HG03103 (cell line): ENCODE results near the gene FRS2.
A peak's percentile ranks its signal among the peaks of the same experiment; 100 is the strongest.
"Not testable (repeated sequence)": the region's sequence is repeated elsewhere in the genome, so short reads cannot be mapped to it uniquely, and the experiment has no call there.

Experiments
- ATAC-seq: cut with Tn5 transposase; IDR thresholded peaks from one replicate; pipeline ENCODE4 v1.9.1; 2021; ENCODE audit warnings: low read depth; ENCODE audit not compliant: unreplicated experiment

FRS2 gene

GRCh38 chr12:69570000-69570516 is 99.9 kb downstream of the FRS2 start:
- no peak for ATAC-seq

GRCh38 chr12:69570545-69571399 is 100.6 kb downstream of the FRS2 start:
- ATAC-seq: no peak

- no peak for ATAC-seq
These were observed 105.2 kb downstream of the FRS2 start for GRCh38 chr12:69575346-69575745.

GRCh38 chr12:69578283-69578682 is 108.1 kb downstream of the FRS2 start:
- ATAC-seq: no peak

- no peak for ATAC-seq
These were observed 108.8 kb downstream of the FRS2 start for GRCh38 chr12:69579029-69579428.

- no peak for ATAC-seq
These were observed 109.9 kb downstream of the FRS2 start for GRCh38 chr12:69580074-69580473.

GRCh38 chr12:69583203-69583602 is 113.0 kb downstream of the FRS2 start:
- no peak for ATAC-seq

- ATAC-seq: peak; percentile 95
These were observed 115.2 kb downstream of the FRS2 start, which contains the start of gene CCT2 for GRCh38 chr12:69585189-69586062. Gene CCT2, plus strand, starts transcription at chr12:69585459. Its CDS starts 63 bp downstream, at chr12:69585522.

GRCh38 chr12:69588527-69588926 is 118.3 kb downstream of the FRS2 start:
- ATAC-seq: no peak

- ATAC-seq: no peak
These were observed 118.9 kb downstream of the FRS2 start for GRCh38 chr12:69589082-69589481.

GRCh38 chr12:69595689-69596088 is 125.5 kb downstream of the FRS2 start:
- ATAC-seq: no peak

GRCh38 chr12:69598174-69598753 is 128.1 kb downstream of the FRS2 start:
- no peak for ATAC-seq

- no peak for ATAC-seq
These were observed 130.6 kb downstream of the FRS2 start for GRCh38 chr12:69600804-69601203.

GRCh38 chr12:69601962-69602685 is 131.9 kb downstream of the FRS2 start:
- no peak for ATAC-seq

- no peak for ATAC-seq
These were observed 132.8 kb downstream of the FRS2 start for GRCh38 chr12:69602954-69603353.

- not testable (repeated sequence) for ATAC-seq
These were observed 133.4 kb downstream of the FRS2 start for GRCh38 chr12:69603556-69603955.

GRCh38 chr12:69604275-69604674 is 134.1 kb downstream of the FRS2 start:
- ATAC-seq: not testable (repeated sequence)

GRCh38 chr12:69608114-69608513 is 137.9 kb downstream of the FRS2 start:
- no peak for ATAC-seq

GRCh38 chr12:69610126-69610525 is 139.9 kb downstream of the FRS2 start:
- no peak for ATAC-seq

- ATAC-seq: no peak
These were observed 140.5 kb downstream of the FRS2 start, which contains the start of gene LRRC10 for GRCh38 chr12:69610729-69611128. Gene LRRC10, minus strand, starts transcription at chr12:69610907. Its CDS starts 69 bp downstream, at chr12:69610838.
